ENCODE measurements around the gene RSPH4A. TPM values are rescaled to one million over a fixed set of nuclear protein-coding genes. Genes with fewer than 3 reads are reported as not detected.
A peak's percentile ranks its signal among the peaks of the same experiment; 100 is the strongest.

RSPH4A gene
- total and polyA plus RNA-seq, 2 of the 8 experiments (the other 6 are each of a cell fraction or from before 2014, with no cell fraction given) = 0.38 to 0.52 TPM

DNA sequence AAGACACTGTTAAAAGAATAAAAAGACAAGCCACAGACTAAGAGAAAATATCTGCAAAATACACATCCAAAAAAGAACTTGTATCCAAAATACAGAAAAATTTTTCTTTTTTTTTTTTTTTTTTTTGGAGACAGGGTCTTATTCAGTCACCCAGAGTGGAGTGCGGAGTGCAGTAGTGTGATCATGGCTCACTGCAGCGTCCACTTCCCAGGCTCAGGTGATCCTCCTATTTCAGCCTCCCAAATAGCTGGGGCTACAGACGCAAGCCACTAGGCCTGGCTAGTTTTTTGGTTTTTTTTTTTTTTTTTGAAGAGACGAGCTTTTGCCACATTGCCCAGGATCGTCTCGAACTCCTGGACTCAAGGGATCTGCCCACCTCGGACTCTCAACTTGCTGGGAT is 49.2 kb downstream of the RSPH4A start:
- H3K36me3 ChIP-seq (ENCODE audit: control insufficient read depth in 2 of 4, insufficient read depth in 4 of 4, low read length in 3 of 4) = no peaks in the 10 kb centered on the region; a peak in 1 of 8 replicates
- H2BK20ac ChIP-seq (ENCODE audit: low read length) = no peak overlapping the region
- no peak overlapping the region for H2BK12ac ChIP-seq (ENCODE audit: low read depth, low read length)
- no peak overlapping the region for H3K14ac ChIP-seq (ENCODE audit: insufficient read length)
- H3K9me3 ChIP-seq (ENCODE audit: insufficient read depth in 2 of 2, low read depth in 1 of 2, low read length in 1 of 2) = no peaks in the 10 kb centered on the region; a peak in 1 of 4 replicates
- no peak overlapping the region for H2BK5ac ChIP-seq (ENCODE audit: low read depth, low read length)
- H3K79me1 ChIP-seq (ENCODE audit: low read depth, low read length) = peaks cover 3% of the 10 kb centered on the region
- no peak overlapping the region for H4K5ac ChIP-seq (ENCODE audit: insufficient read length, low read depth, low read length)
- no peak overlapping the region for H4K91ac ChIP-seq (replicated peaks; ENCODE audit: insufficient read length, low read length)
- no peak overlapping the region for H3K27ac ChIP-seq (ENCODE audit: low read depth, low read length)
- H2BK15ac ChIP-seq (ENCODE audit: low read length) = no peak overlapping the region
- WGBS, 2 experiments (ENCODE audit: extremely low coverage in 1 of 2, insufficient coverage in 1 of 2, insufficient read length in 1 of 2, insufficient replicate concordance in 2 of 2, low coverage in 1 of 2, low lambda C conversion rate in 2 of 2, missing lambda C conversion rate in 1 of 2) = 89% methylated on average over 6 of the region's 7 CpGs; no CpG with 5 or more reads in 1 of the 2 experiments
- H2AFZ ChIP-seq (ENCODE audit: low read length) = no peak overlapping the region
- peaks cover 0 to 3% (median 1%) of the 10 kb centered on the region in 4 experiments; a peak in 2 of 7 replicates for H3K4me1 ChIP-seq (replicated peaks in 1 of 4; ENCODE audit: control insufficient read depth in 3 of 4, insufficient read depth in 4 of 4, low read length in 3 of 4)
- no peak for TF ChIP-seq YY1 (IDR thresholded peaks at IDR 0.05; ENCODE audit: low read depth, low read length)
- TF ChIP-seq BRCA1 (IDR thresholded peaks at IDR 0.05; ENCODE audit: low read depth, low read length) = no peak
- no peak for TF ChIP-seq GTF2F1 (IDR thresholded peaks at IDR 0.05; ENCODE audit: borderline replicate concordance, low read depth, low read length)
- no peak for TF ChIP-seq KDM4A (IDR thresholded peaks at IDR 0.05; ENCODE audit: low read depth, low read length, severe bottlenecking)
- no peak for TF ChIP-seq CBX5 (IDR thresholded peaks at IDR 0.05; ENCODE audit: low read depth, low read length)
- no peak for TF ChIP-seq TAF7 (optimal IDR thresholded peaks at IDR 0.05; ENCODE audit: borderline replicate concordance, low read depth, low read length)
- no peak for TF ChIP-seq CBX8 (IDR thresholded peaks at IDR 0.05; ENCODE audit: borderline replicate concordance, low read depth, low read length)
- no peak for TF ChIP-seq CREB1 (IDR thresholded peaks at IDR 0.05)
- TF ChIP-seq TAF1 (IDR thresholded peaks at IDR 0.05; ENCODE audit: low read depth, low read length) = no peak
- TF ChIP-seq EZH2 (IDR thresholded peaks at IDR 0.05; ENCODE audit: low read depth, low read length, severe bottlenecking) = no peak
- H3K79me2 ChIP-seq (ENCODE audit: control insufficient read depth in 1 of 2, insufficient read depth in 2 of 2, low read length in 2 of 2) = peaks cover 3 to 73% of the 10 kb centered on the region in 2 experiments
- no peak overlapping the region for H3K56ac ChIP-seq (replicated peaks; ENCODE audit: insufficient read length, low read depth, low read length)
- POLR2A ChIA-PET (ENCODE audit: partially characterized antibody) = no interaction called here
- H3K23me2 ChIP-seq (ENCODE audit: low read depth, low read length) = 0 out of 2 replicates have a peak, but pooled peaks cover 1% of the 10 kb centered on the region
- no peak overlapping the region for H3K4ac ChIP-seq (replicated peaks; ENCODE audit: insufficient read length, low read depth, low read length)
- H3K23ac ChIP-seq (ENCODE audit: insufficient read length) = no peak overlapping the region
- H3K27me3 ChIP-seq (replicated peaks in 1 of 4; ENCODE audit: control insufficient read depth in 3 of 4, extremely low read depth in 1 of 4, insufficient read depth in 3 of 4, low read length in 3 of 4) = no peaks in the 10 kb centered on the region
- H2BK120ac ChIP-seq (replicated peaks; ENCODE audit: low read depth, low read length) = no peak overlapping the region
- no peak overlapping the region for H4K8ac ChIP-seq (ENCODE audit: extremely low read depth, insufficient read depth, low read length)
- peaks cover 0 to 4% of the 10 kb centered on the region in 2 experiments for H4K20me1 ChIP-seq (replicated peaks in 1 of 2; ENCODE audit: control insufficient read depth in 1 of 2, insufficient read depth in 2 of 2, low read length in 2 of 2)
- no peak overlapping the region for H2AK5ac ChIP-seq (ENCODE audit: low read depth, low read length)
- H3K4me3 ChIP-seq (ENCODE audit: extremely low read depth in 1 of 4, insufficient read depth in 2 of 4, low read depth in 3 of 4, low read length in 4 of 4) = no peak overlapping the region; a peak in 1 of 8 replicates
- peak overlapping the region; percentile 22 to 24; a peak in 2 of 4 replicates for H3K4me2 ChIP-seq (ENCODE audit: insufficient read depth in 1 of 2, low read depth in 2 of 2, low read length in 2 of 2)
- CTCF ChIA-PET (ENCODE audit: partially characterized antibody) = interaction anchor here (1.3 to 1.8 kb wide), 2 partner anchors 21 to 397 kb away, joined by 4 to 5 read pairs; no protein-coding TSS in a partner anchor
- FAIRE-seq = no peak
- no peak overlapping the region for H3K9ac ChIP-seq (replicated peaks in 1 of 4; ENCODE audit: extremely low read depth in 1 of 4, low read depth in 3 of 4, low read length in 3 of 4)
- H3K18ac ChIP-seq (ENCODE audit: extremely low read depth, low read length) = no peak overlapping the region
- DNase-seq (ENCODE audit: low read depth in 1 of 2, low spot score in 2 of 2) = no peak

Measured in H1 (cell line).